Stimulated activated CD4-positive, alpha-beta T cell treated with anti-CD3 and anti-CD28 coated beads, Interleukin-2, amount 100 ng/mL, for 48 hours (primary cell): ENCODE results near the gene EXOC1.
"Not testable (repeated sequence)": the region's sequence is repeated elsewhere in the genome, so short reads cannot be mapped to it uniquely, and the experiment has no call there.

Source experiments
- DNase-seq, 2 donors: peaks; one replicate each; pipeline ENCODE4 v3.0.0-alpha.2; 2020

The EXOC1 gene, protein sequence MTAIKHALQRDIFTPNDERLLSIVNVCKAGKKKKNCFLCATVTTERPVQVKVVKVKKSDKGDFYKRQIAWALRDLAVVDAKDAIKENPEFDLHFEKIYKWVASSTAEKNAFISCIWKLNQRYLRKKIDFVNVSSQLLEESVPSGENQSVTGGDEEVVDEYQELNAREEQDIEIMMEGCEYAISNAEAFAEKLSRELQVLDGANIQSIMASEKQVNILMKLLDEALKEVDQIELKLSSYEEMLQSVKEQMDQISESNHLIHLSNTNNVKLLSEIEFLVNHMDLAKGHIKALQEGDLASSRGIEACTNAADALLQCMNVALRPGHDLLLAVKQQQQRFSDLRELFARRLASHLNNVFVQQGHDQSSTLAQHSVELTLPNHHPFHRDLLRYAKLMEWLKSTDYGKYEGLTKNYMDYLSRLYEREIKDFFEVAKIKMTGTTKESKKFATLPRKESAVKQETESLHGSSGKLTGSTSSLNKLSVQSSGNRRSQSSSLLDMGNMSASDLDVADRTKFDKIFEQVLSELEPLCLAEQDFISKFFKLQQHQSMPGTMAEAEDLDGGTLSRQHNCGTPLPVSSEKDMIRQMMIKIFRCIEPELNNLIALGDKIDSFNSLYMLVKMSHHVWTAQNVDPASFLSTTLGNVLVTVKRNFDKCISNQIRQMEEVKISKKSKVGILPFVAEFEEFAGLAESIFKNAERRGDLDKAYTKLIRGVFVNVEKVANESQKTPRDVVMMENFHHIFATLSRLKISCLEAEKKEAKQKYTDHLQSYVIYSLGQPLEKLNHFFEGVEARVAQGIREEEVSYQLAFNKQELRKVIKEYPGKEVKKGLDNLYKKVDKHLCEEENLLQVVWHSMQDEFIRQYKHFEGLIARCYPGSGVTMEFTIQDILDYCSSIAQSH

GRCh38 chr4:55853484-55854046 is at the start of gene EXOC1:
TSS of gene EXOC1 (plus strand) at chr4:55853648. CDS start at chr4:55858324, 4,676 bp downstream.
- peak; percentile 98 to 99 for DNase-seq

- no peak for DNase-seq
Measured at GRCh38 chr4:55807556-55807955, 45.9 kb upstream of the EXOC1 start.

DNA sequence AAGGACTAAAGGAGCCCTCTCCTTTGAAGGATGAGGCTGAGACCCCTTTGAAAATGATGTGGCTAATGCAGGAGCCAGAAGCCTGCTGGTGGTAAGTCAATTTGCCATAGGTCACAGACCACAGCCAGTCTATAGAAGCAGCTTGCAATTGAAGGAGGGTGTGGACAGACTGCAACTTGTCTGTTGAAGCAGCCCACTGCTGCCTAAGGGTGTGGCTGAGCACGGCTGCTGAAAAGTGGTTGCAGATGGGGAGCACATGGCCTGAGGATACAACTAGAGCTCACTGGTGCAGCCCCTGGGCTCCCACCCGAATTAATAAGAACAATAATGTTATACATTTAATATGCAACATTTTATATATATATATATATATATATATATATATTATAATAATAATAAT is 45.3 kb upstream of the EXOC1 start:
- no peak for DNase-seq

DNA sequence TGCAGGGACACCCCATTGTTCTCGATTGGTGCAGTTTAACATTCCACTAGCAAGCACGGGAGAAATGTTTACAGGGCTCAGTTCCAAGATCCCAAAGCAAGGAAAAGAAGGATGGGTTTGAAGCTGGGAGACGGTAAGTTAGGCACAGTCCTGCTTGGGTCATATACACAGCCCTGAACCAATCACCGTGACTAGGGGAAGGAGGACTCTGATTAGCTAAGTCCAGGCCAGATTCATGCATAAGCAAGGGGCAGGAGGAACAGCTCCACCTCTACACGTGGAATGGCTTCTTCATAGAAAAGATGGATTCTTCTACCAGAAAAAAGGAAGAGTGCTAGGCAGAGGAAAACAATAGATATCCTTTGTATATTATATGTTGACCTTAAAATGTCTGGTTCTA is 44.8 kb upstream of the EXOC1 start:
- no peak for DNase-seq

DNA sequence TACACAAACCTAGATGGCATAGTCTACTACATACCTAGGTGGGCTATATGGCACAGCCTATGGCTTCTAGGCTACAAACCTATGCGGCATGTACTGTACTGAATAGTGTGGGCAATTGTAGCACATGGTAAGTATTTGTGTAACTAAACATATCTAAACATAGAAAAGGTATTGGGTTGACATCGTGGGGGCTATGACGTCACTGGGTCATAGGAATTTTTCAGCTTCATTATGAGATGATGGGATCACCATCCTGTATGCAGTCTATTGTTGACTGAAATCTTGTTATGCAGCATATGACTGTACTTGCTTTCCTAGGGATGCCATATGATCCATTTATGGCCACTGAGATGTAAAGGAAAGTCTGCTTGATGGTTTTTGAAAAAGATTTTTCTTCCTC is 35.8 kb upstream of the EXOC1 start:
- DNase-seq, result no peak

DNA sequence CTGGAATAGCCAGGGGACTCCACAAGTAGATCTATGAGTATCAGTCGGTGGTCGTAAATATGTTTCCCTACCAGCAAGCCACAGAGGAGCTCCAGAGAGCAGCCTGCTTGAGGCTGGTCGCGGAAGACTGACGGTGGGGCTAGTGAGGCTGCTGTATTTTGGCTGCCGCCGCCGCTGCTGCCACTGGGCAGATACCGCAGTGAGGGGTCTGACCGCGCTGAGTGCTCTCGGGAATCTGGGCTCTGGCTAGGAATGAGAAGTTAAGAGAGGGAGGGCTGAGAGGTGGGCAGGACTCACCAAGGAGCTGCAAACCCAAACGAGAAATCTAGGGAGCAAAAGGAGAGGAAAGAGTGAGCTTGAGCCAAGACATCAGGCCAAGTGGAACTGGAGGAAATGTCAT is 33.8 kb upstream of the EXOC1 start, which contains the start of gene EXOC1L:
TSS of gene EXOC1L (plus strand) at position 157 of the 400 bp plus-strand sequence. CDS start at position 394, 237 bp downstream.
- no peak for DNase-seq

GRCh38 chr4:55820279-55820678 is 33.2 kb upstream of the EXOC1 start:
- DNase-seq, result no peak

DNA sequence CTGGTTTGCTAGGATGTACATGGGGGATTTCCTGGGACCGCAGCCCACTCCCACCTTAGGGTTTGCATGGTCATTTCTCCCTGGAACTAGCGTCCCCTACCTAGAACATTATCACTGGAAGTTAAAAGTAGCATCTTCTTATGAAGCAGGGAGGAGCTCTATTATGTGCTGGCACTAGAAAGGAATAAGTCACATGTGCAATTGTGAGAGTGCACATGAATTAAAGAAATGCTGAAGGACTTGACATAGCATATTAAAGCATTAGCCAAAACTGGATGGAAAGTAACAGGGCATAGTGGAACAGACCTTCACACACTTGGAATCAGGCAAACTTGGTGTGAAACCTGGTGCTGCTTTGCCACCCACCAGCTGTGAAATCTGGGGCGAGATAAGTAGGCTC is 31.1 kb upstream of the EXOC1 start:
- DNase-seq, result no peak

GRCh38 chr4:55824865-55825264 is 28.6 kb upstream of the EXOC1 start:
- DNase-seq, result no peak

DNA sequence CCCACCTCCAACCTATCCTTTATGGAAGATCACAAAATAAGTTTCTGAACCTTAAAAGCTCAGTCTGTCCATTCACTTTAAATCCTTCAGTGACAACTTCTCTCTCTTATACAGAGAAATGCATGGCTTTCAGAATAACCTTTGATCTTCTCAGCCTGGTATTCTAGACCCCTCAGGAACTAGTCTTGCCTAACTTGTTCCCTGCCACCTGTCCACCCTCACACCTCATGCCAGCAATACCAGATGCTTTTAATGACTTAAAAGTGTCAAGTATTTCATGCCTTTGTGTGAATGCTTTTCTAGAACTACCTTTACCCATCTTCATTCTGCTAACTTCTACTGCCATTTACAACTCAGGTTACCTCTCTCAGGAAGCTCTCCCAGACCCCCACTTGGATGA is 26.5 kb upstream of the EXOC1 start:
- no peak for DNase-seq

GRCh38 chr4:55827582-55827981 is 25.9 kb upstream of the EXOC1 start:
- no peak for DNase-seq

- no peak for DNase-seq
Measured at GRCh38 chr4:55830048-55830447, 23.4 kb upstream of the EXOC1 start.

DNA sequence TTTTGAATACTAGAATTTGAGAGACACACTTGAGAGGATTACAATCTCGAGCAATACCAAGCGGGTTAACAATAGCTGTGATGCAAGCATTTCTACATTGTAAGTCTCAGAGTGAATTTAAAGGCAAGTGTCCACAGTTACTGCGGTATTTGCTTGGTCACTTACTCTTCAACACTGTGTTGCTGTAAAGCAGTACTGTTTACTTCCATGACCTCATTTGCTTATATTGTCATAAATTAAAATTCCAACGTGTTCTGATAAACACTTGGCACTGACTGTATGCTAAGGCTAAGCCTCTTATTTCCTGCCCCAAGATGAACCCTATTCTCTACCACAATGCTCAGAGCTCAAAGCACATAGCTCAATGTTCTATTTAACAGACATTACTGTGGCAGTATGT is 22.7 kb upstream of the EXOC1 start:
- DNase-seq, result no peak

DNA sequence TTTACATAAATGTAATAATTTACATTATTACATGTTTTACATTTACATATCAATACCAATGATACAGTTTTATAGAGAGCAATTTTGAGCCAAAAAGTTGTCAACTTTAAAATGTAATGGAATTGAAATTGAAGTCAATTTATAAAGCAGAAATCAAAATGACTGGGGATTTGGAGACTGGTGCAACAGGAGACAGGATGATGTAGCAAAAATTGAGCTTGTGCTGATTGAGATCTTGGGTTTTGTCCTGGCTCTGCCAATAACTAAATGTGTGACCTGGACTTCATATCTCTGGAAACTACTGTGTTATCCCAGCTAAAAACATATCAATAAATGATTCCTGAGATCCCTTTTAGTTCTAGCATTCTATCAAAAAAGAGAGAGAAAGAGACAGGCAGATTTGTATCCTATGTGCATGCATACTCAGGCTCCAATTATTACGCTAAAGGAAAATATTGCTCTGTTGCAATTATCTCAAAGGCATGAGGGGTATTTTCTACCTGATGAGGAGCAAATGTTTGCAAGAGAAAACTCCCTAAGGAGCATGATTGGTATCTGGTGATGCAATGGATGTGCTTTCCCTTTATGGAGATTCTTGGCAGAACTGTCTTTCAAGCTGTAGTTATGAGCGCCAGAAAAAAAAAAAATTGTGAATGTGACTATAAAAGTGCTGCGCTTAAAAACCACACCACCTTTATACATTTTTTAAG is 19.2 kb upstream of the EXOC1 start:
- no peak for DNase-seq

- no peak for DNase-seq
Measured at GRCh38 chr4:55837903-55838302, 15.5 kb upstream of the EXOC1 start.

DNA sequence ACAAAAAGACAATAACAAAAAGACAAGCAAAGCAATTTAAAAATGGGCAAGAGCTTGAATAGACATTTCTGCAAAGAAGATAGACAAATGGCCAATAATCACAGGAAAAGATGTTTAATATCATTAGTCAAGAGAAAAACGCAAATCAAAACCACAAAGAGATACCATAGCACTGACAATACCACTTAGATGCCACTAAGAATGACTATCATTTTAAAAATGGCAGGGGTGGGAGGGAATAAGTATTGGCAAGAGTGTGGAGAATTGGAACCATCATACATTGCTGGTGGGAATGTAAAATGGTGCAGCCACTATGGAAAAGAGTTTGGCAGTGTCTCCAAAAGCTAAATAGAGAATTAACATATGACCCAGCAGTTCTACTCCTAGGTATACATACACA is 15.1 kb upstream of the EXOC1 start:
- DNase-seq, result no peak

DNA sequence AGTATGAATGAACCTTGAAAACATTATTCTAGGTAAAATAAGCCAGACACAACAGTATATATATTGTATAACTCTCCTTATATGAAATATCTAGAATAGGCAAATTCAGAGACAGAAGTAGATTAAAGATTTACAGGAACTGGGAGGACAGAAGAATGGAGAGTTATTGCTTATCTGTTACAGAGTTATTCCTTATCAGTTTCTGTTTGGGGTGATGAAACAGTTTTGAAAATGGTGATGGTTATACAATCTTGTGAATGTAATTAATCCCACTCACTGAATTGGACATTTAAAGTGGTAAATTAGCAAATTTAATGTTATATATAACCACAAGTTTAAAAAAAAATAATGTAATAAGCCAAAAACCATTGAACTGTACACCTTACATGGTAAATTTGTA is 14.5 kb upstream of the EXOC1 start:
- no peak for DNase-seq

DNA sequence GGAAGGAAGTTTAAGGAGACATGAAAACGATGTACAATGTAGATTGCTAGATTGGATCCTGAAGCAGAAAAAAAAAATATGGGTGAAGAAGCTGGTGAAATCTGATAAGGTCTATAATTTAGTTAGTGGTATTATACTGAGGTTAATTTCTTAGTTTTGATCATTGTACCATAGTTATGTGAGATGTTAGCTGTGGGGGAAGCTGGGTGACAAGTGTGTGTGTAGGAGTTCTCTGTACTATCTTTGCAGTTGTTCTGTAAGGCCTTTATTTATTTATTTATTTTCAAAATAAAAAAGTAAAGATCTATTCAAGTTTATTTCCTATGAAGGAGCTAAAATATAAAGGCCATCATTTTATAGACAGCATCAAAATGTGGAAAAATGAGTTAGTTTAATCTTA is 12.5 kb upstream of the EXOC1 start:
- no peak for DNase-seq

GRCh38 chr4:55841373-55842239 is 11.8 kb upstream of the EXOC1 start:
- not testable (repeated sequence) for DNase-seq

DNA sequence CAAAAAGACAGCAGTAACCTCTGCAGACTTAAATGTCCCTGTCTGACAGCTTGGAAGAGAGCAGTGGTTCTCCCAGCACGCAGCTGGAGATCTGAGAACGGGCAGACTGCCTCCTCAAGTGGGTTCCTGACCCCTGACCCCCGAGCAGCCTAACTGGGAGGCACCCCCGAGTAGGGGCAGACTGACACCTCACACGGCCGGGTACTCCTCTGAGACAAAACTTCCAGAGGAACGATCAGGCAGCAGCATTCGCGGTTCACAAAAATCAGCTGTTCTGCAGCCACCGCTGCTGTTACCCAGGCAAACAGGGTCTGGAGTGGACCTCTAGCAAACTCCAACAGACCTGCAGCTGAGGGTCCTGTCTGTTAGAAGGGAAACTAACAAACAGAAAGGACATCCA is 11.1 kb upstream of the EXOC1 start:
- not testable (repeated sequence) for DNase-seq

DNA sequence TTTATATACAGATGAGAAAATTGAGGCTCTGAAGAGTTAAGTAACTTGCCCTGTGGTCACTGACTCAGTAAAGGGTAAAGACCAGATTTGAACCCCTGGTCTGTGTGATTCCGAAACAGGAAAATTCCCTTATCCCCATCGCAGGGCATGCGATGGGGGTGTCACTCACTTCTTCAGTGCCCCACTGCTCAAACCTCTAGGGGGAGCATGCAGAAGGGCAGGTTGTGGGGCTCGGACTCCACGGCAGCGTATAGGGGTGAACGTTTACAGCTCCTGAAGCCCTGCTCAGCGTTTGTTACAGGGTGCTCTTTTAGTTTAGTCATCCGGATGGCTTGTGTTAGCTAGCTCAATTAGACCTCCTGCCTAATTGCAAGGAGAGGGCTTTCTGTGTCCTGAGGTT is 3.7 kb upstream of the EXOC1 start:
- DNase-seq, result no peak

- DNase-seq, result no peak
Measured at GRCh38 chr4:55851885-55852284, 1.6 kb upstream of the EXOC1 start.
